Gastroesophageal sphincter (tissue), 3 donors: ENCODE measurements around the gene MRPL51.

Experiments
- EP300 ChIP-seq: sonication (generic); formaldehyde crosslinking; IDR thresholded peaks from one replicate; pipeline ENCODE4 v1.6.1; 2017; ENCODE audit warnings: antibody characterized with exemption, mild to moderate bottlenecking
- POLR2A ChIP-seq, 2 donors: fragments of 450-650 bp; IDR thresholded peaks; one replicate each; pipeline ENCODE4 v1.6.1; 2017; ENCODE audit warnings: antibody characterized with exemption in 2 of 2, mild to moderate bottlenecking in 2 of 2, moderate library complexity in 1 of 2
- POLR2AphosphoS5 ChIP-seq: sonication (generic); formaldehyde crosslinking; IDR thresholded peaks from one replicate; pipeline ENCODE4 v1.6.1; 2017; ENCODE audit warnings: antibody characterized with exemption
- TF ChIP-seq, protein P1 (sequence below), 4 experiments: fragments of 200-600 bp in 2 of 4; fragments of 450-650 bp in 2 of 4; sonication (generic) in 1 of 4; IDR thresholded peaks; one replicate each; pipeline ENCODE4 v1.5.1; 2017 to 2019; ENCODE audit warnings: antibody characterized with exemption in 4 of 4, mild to moderate bottlenecking in 2 of 4, moderate library complexity in 2 of 4

GRCh38 chr12:6451348-6452244, 41.5 kb downstream of the MRPL51 start, which contains the start of gene TAPBPL:
- TF ChIP-seq POLR2AphosphoS5 (peak; percentile 67), POLR2A (IDR thresholded peaks at IDR 0.05) (peak; percentile 36 to 57), EP300 (no peak)
- TF ChIP-seq, protein P1, sequence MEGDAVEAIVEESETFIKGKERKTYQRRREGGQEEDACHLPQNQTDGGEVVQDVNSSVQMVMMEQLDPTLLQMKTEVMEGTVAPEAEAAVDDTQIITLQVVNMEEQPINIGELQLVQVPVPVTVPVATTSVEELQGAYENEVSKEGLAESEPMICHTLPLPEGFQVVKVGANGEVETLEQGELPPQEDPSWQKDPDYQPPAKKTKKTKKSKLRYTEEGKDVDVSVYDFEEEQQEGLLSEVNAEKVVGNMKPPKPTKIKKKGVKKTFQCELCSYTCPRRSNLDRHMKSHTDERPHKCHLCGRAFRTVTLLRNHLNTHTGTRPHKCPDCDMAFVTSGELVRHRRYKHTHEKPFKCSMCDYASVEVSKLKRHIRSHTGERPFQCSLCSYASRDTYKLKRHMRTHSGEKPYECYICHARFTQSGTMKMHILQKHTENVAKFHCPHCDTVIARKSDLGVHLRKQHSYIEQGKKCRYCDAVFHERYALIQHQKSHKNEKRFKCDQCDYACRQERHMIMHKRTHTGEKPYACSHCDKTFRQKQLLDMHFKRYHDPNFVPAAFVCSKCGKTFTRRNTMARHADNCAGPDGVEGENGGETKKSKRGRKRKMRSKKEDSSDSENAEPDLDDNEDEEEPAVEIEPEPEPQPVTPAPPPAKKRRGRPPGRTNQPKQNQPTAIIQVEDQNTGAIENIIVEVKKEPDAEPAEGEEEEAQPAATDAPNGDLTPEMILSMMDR (IDR thresholded peaks at IDR 0.05), result no peak
